GM21447 (cell line): ENCODE data around the gene MED13L.
"Not testable (repeated sequence)": the region's sequence is repeated elsewhere in the genome, so short reads cannot be mapped to it uniquely, and the experiment has no call there.

Experiments used
- ATAC-seq: cut with Tn5 transposase; IDR thresholded peaks from one replicate; pipeline ENCODE4 v1.9.1; 2021; ENCODE audit not compliant: unreplicated experiment

MED13L gene

DNA sequence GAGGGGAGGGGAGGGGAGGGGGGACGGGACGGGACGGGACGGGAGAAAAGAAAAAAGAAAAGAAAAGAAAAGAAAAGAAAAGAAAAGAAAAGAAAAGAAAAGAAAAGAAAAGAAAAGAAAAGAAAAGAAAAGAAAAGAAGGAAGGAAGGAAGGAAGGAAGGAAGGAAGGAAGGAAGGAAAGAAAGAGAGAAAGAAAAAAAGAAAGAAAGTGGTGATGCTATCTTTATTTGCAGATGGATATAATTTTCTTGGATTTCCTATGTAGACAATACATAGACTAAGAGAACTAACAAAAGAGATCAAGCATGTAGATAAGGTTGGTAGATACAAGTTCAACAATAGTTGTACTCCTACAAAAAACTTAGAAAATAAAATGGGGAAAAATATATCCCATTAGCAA lies 245.9 kb downstream of the MED13L start:
- not testable (repeated sequence) for ATAC-seq

DNA sequence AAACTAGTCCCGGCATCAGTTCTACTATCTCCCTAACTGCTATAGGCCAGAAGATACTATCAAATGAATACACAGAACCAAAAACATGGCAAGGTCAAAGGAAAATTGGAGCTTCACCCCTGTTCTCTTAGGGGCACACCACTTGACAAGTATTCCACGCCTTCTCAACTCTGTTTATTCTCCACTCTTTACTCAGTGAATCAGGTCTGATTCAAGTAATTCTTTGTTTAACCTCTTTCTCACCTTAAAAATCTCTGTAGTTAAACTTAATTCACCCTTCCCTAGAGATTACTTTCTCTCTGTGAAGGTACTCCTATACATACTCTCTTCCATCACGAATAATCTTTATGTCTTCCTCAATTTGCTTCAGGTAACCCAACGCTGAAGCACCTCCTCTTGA lies 248.9 kb downstream of the MED13L start:
- no peak for ATAC-seq

DNA sequence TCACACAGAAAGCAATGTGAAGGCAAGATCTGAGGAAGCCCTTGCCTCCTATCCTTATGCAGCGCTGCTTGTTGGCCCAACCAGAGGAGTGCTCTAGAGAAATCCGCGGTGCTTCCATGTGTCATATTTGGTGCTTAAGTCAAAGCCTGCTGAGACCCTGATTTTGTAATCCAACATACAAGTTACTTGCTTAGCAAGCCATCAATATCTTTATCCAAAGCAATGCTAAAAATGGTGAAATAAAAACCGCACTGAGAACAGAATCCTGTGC lies 250.0 kb downstream of the MED13L start:
- ATAC-seq, result no peak

DNA sequence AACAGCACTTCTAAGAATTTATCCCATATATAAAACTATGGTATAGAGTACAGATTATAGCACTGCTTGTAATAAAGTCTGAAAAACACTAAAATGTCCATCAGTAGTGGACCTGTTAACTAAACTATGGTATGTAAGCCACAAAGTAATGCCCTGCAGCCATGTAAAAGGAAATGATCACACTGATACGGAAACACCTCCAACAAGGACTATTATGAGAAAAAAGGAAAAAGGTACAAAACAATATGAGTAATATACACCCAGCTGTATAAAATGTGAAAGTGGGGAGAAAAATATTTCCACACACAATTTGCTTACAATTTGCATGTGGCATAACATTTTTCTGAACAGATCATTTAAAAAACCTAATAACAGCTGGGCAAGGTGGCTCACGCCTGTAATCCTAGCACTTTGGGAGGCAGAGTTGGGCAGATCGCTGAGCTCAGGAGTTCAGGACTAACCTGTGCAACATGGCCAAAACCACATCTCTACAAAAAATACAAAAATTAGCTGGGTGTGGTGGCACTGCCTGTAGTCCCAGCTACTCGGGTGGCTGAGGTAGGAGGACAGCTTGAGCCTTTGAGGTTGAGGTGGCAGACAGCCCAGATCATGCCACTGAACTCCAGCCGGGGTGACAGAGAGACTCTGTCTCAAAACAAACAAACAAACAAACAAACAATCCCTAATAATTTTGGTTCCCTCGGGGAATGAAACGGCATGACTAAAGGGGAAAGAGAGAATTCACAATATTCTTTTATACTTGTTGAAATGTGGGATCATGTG lies 250.5 kb downstream of the MED13L start:
- no peak for ATAC-seq

DNA sequence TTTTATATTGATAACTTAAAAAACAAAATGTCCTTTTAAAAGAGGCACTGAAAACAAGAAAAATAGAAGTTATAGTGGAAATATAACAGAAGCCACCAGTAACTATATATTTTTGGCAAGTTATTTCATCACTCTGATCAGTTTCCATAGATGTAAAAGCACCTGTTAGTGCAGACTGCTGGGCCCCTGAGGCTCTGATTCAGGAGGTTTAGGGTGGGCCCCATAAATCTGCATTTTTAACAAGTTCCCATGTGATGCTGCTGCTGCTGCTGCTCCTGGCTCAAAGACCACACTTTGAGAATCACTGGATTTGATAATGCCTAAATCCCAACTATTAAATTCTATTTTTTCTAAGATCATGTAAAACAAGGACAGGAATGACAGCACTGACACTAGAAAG lies 251.1 kb downstream of the MED13L start:
- ATAC-seq, result no peak

DNA sequence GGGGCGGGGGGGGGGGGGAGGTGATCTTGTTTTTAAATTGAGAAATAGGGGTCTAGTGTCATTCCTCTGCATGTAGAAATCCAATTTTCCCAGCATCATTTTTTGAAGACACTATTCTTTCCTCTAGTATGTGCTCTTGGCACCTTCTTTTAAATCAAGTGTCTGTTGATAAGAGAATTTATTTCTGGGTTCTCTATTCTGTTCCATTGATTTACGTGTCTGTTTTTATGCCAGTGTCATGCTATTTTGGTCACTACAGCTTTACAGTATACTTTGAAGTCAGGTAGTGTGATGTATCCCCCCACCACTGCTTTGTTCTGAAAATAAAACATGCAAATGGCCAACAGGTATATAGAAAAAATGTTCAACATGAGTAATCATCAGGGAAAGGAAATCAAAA lies 252.7 kb downstream of the MED13L start:
- no peak for ATAC-seq

DNA sequence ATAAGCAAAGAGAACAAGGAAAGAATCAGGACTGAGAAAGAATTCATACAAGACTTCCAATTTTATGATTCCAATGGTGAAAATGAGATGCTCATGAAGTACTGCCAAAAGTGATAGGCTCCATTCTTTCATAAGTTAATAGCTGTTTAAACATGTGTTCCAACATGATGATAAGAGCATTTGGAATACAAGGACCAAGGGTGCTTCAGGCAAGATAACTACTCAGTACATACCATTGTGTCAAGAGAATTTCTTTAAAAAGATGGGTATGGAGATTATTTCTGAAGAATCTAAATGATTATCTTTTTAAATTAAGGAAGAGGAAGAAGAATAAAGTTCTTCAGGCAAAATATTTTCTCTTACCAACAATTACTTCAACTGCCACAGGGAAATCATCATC lies 258.1 kb downstream of the MED13L start:
- no peak for ATAC-seq

DNA sequence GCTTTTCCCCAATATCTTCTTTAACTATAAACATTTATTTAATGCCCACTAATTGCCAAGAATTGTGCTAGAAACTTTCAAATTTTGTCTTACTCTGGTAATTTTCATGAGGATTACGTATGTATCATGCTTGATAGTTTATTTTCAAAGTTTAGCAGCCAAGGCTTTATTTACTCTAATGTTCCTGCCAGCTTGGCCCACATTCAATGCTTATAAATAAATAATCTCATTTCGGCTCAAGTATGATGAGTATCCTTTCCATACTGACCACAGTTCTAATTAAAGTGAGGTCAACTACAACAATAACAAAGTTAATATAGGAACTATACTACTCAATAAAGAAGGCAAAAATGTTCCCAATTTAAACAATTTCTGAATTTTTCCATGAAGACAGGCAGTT lies 259.2 kb downstream of the MED13L start:
- ATAC-seq, result no peak

DNA sequence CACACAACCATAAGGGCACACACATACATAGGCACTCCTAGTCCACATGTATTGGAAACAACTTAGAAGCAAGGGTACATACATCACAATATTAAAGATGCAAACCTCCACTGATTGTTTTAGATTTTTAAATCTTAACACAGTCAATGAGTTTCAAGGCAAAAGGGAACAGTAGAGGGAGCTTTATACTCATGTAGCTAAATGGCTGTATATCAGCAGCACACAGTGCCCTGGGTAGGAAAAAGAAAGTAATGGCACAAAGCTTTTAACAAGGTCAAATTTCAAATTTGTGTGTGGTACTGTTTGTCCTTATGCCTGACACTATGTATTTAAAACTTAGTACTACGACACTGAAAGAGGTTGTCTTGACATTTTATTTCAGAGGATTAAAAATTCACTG lies 262.0 kb downstream of the MED13L start:
- no peak for ATAC-seq

DNA sequence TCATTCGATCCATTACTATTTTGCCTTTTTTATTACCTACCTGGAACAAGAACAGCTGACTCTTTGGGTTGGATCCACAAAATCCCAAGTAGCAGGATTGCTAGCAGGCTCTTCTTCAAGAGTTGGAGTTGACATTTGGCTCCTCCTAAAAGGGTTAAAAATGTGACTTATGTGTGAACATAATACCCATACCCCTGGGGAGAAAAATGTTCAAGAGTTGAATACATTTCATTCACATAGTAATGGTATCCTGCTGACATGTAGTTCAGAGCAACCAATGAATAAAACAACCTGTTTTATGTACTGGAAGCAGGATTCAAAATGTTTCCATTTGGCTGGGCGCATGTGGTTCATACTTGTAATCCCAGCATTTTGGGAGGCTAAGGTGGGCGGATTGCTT lies 264.7 kb downstream of the MED13L start:
- ATAC-seq, result no peak

DNA sequence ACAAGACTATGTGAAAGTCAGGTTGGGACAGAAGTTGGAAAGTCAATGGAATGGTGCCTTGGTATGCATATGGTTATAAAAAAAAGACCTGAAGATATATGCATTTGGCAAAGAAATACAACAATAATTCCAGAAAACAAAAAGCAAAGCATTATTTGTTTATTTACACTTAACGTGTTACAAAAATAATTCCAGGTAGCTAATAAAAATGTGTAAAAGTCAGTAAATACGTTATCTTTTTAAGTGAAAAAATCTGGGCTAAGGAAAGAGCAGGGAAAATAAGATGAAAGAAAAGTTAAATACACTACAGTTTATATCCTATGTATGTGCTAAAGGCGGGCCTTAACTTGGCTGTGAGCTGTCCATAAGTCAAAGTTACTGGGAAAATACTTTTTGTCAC lies 266.3 kb downstream of the MED13L start:
- ATAC-seq, result no peak

DNA sequence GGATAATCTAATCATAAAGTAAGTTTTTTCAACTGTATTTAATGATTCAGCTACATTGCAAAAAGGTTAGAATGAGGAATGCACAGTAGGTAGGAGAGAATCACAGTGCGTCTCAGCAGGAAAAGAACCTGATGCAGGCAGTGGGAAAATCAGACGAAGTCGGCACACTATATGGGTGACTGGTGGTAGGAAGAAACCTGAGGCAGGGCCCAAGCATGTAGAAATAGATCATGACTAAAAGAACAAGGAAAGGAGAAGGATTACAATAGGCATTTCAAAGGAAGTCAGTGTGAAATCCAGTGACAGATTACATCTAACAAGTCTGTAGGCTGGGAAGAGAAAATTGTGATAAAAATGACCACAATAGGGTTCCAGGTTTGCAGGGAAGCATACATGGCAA lies 267.0 kb downstream of the MED13L start:
- no peak for ATAC-seq

DNA sequence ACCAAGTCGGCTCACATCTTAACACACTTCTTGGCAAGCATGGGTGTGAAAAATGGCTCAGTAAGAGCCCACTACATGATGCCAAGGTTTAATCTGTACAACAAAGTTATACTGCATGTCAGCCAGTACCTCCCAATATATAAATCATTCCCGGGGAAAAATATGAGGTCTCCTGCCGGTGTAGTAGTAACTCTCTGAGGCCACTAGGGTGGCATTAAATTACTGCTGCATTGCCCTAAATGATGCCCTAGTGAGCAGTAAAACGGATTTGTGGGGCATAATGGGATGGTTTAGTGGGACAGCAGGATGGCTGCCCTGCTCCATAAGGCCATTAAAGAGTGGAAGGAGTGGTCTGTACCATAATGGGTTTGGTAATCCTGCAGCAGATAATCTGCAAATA lies 267.7 kb downstream of the MED13L start:
- ATAC-seq, result no peak

DNA sequence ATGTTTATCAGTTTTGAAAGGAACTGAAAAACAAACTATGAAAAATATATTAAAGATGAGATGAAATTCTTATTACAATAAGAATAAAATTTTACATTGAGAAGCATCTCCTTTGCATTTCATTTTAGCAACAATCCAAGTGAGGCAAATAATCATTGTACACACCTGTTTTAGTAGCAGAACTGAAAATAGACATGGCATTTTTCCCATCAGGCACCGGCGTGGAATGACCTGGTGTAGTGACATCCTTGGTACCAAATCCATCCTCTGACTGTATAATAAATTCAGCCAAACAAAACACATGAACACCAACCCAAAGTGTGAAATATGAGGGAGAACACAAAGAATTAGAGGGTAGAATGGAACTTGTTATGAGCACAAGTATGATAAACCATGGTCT lies 271.4 kb downstream of the MED13L start:
- ATAC-seq, result no peak

DNA sequence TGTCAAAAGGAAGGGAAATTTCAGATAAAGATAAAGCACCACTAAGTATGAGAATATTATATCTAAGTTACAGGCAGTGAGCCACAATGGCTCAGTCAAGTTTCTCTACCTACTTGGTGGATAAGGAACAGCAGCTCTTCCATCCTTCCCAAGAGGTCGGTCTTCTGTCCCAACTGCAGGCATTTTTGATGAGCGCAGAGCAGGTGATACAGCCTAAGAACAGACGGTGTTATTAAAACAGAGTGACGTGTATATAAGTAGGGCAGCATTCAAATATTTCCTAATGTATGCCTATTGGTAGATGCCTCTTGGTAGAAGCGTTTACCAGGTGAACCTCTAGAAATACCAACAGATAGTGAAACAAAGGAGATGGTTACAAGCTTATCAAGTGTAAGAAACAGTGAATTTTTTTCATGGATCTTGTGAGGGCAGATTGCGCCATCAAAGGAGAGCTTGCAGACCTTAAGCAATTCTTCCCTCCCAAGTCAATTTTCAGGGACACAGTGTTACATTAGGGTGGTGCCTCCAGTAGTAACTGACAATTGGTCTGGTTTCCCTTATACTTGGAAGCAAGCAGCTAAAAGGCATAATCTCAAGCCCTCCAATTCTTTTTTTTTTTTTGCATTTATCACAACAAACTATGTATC lies 274.5 kb downstream of the MED13L start:
- no peak for ATAC-seq

DNA sequence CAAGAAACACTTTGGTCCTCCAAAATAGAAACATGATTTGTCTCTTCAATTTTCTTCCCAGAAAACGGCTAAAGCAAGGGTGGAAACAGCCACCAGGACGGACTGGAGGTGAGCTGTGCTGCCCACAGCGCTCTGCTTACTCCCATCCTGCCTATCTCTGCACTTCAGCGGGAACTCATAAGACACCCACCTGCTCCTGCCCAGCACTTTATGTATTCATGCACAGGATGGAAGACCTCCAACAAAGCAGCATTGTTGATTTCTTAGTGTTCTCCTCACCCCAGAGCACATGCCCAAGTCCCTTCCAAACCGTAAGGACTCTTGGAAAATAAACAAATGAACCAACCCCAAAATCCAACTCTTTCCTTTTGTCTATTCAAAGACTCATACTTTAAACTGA lies 277.2 kb downstream of the MED13L start:
- no peak for ATAC-seq

DNA sequence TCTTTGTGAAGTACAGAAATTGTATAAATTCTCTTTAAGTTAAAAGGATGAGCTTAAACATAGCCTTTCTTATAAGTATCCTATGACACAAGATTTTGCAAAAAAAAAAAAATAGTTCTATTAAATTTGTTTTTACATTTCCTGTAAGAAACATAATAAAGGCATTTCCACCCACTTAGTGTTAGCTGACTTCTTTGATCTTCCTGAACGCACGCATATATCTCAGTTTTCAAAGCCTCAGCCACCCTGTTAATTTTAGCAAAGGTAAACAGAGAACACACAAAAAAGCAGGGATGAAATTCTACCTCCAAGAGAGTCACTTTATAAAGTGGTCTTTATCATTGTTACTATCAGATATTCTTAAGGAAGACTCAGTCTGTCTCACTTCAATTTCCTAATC lies 277.9 kb downstream of the MED13L start:
- no peak for ATAC-seq

DNA sequence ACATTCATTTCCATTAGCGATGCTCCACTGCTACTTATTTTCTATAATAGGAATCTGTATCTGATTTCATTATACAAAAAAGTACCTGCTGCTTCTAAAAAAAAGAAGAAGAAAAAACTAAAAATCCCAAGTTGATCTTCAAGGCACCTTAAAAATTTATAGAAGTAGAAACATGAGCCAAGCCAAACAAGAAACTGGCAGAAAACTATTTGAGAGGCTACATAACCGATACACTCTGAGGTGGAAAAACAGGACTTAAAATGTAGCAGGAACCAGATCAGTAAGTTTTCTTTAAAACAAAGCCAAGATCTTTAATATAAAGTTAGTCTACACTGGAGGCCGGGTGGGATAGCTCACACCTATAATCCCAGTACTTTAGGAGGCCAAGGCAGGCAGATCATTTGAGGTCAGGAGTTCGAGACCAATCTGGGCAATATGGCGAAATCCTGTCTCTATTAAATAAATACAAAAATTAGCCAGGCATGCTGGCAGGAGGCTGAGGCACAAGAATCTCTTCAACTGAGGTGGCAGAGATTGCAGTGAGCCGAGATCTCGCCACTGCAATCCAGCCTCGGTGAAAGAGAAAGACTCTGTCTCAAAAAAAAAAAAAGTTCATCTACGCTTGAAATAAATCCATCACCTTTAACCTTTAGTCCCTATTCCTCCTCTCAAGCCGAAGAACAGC lies 278.6 kb downstream of the MED13L start:
- ATAC-seq, result no peak

DNA sequence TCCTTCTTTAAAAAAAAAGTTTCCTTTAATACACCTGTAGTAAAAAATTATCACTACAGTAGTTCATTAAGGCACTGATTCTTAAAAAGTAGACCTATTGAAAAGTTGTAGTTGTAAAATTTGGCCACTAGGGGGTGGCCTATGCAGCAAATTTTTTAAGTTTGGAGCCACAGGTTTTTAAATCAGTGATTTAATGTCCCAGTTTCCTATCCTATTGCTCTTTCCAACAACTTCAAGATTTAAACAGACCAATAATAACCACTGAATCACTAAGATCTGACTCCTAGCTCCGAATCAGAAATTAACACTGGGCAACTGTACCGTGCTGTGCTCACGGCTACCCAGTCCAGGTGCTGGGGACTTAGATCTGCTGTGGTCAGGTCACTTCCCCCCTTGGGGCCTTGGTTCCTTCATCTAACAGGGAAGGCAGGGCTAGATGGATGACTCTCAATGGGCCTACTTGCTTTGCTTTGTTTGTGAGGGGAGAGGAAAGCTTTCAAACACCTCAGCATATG lies 279.3 kb downstream of the MED13L start:
- peak; percentile 61 for ATAC-seq

DNA sequence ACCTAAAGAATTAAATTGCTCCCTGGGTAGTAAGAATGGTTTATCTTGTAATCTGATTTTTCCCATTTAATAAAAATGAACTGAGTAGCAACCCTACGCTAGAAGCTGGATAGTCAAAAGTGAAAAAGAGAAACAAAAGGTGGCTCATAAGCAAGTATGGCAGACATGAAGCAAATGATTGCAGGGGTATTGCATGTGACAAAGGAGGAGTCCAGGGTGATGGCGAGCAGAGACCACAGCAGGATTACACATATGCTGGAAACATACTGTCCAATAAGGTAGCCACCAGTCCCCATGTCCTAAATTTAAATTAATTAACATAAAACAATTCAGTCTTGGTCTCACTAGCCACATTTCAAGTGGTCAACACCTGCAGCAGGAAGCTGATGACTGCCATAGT lies 283.8 kb downstream of the MED13L start:
- no peak for ATAC-seq

DNA sequence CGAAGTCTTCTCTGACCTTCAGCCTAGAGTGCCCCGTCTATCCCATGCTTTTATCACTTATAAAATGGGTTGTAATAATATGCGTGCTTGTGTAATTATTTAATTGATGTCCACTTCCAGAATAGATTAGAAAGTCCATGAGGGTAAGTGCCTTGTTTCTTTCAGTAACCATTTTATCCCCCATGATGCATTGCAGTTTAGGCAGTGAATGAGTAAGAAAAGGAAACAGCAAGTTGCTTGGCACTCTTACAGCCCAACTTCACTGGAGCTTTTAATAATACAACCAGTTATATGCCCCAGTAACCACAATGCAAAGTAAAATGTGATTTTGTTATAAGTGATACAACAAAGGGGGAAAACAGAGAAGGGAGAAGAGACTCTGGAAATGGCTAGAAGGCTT lies 287.3 kb downstream of the MED13L start:
- ATAC-seq, result no peak
